GM19372 (cell line): ENCODE results near the gene SEBOX.

Experiments
- ATAC-seq: cut with Tn5 transposase; IDR thresholded peaks from one replicate; pipeline ENCODE4 v1.9.1; 2021; ENCODE audit warnings: mild to moderate bottlenecking, low read depth, moderate library complexity; ENCODE audit not compliant: unreplicated experiment

The SEBOX gene

GRCh38 chr17:28394337-28395116 is 29.5 kb upstream of the SEBOX start:
- no peak for ATAC-seq

- no peak for ATAC-seq
Observed at GRCh38 chr17:28392491-28392890, 27.5 kb upstream of the SEBOX start.

- ATAC-seq = no peak
Observed at GRCh38 chr17:28391401-28391800, 26.4 kb upstream of the SEBOX start.

DNA sequence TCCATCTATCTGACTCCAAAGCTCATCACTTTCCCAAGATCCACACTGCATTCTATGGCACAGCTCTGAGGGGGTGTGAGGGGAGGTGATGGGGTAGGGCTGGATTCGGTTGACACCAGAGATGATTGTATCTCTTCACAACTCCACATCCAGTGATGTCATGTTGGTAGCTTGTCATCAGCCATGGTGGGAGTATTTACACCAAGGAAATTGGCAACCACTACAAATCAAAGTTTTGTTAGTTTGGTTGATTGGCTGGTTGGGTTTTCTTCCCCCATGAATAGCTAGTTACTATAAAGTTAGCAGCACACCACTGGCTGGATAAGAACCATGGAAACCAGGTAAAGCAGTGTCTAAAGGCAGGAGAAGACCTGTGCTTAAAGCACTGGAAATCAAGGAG is 26.0 kb upstream of the SEBOX start:
- no peak for ATAC-seq

DNA sequence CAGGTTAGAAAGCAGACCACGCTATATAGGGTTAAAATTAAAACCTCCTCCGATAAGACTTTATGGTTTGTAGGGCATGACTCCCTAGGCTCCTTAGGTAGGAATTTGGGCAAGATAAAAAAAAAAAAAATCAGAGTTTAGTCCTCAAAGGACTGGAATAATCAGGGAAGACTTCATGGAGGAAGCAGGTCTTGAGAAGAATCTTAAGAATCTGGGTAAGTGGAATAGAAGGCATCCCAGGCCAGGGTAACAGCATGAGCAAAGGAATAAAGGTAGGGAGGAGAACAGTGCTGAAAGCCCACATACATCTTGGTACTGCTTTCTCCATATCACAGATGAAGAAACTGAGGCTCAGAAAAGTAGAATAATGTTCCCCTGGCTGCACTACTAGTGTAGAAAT is 25.6 kb upstream of the SEBOX start:
- no peak for ATAC-seq

DNA sequence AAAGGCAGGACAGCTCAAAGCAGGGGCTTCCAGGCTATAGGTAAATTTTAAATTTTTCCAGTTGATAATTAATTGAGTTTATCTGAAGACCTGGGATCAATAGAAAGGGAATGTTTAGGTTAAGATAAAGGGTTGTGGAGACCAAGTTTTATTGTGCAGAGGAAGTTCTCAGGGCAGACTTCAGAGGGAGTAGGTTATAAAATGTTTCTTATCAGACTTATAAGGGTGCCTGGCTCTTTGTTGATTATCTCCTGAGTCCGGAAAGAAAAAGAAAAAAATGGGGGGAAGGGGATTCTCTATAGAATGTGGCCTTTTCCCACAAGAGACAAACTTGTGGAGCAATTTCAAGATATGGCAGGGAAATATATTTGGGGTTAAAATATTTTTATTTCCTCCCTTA is 25.1 kb upstream of the SEBOX start:
- ATAC-seq = no peak

DNA sequence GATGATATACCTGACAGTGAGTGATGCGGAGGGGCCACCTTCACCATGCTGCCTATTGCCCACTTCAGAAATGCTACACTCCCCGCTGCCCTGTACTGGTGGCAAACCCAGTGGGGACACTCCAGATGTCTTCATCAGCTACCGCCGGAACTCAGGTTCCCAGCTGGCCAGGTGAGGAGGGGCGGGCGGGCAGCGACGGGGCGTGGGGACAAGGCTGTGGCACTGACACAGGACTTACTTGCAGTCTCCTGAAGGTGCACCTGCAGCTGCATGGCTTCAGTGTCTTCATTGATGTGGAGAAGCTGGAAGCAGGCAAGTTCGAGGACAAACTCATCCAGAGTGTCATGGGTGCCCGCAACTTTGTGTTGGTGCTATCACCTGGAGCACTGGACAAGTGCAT is 23.1 kb upstream of the SEBOX start:
- ATAC-seq = no peak

GRCh38 chr17:28386391-28386790 is 21.4 kb upstream of the SEBOX start:
- no peak for ATAC-seq

DNA sequence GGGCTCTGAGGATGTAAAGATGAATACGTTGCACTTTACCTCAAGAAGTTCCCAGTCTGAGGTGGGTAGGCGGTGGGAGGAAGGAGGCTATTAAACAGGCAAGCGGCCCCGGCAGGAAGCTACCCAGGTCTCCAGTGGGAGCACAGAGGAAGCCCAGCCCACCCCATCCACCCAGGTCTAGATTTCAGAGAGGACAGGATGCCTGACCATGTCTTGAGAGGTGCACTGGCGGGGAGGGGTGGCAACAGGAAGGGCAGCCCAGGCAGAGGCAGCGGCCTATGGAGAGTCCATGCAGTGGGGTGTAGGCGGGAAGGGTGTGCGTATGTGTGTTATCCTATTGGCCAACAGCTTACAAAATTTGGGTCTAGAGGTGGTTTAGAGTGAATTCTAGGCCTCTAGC is 20.4 kb upstream of the SEBOX start:
- no peak for ATAC-seq

DNA sequence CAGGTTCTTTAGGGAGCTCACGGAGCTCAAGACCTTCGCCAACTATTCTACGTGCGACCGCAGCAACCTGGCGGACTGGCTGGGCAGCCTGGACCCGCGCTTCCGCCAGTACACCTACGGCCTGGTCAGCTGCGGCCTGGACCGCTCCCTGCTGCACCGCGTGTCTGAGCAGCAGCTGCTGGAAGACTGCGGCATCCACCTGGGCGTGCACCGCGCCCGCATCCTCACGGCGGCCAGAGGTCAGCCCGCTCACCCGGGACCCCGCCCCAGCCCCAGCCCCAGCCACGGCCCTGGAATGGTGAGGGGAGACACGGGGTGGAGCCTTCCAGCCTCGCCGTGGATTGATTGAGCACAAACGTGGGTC is 20.0 kb upstream of the SEBOX start:
- ATAC-seq = no peak

- no peak for ATAC-seq
Observed at GRCh38 chr17:28384281-28385036, 19.5 kb upstream of the SEBOX start.

GRCh38 chr17:28381141-28381825 is 16.3 kb upstream of the SEBOX start:
- ATAC-seq = no peak

DNA sequence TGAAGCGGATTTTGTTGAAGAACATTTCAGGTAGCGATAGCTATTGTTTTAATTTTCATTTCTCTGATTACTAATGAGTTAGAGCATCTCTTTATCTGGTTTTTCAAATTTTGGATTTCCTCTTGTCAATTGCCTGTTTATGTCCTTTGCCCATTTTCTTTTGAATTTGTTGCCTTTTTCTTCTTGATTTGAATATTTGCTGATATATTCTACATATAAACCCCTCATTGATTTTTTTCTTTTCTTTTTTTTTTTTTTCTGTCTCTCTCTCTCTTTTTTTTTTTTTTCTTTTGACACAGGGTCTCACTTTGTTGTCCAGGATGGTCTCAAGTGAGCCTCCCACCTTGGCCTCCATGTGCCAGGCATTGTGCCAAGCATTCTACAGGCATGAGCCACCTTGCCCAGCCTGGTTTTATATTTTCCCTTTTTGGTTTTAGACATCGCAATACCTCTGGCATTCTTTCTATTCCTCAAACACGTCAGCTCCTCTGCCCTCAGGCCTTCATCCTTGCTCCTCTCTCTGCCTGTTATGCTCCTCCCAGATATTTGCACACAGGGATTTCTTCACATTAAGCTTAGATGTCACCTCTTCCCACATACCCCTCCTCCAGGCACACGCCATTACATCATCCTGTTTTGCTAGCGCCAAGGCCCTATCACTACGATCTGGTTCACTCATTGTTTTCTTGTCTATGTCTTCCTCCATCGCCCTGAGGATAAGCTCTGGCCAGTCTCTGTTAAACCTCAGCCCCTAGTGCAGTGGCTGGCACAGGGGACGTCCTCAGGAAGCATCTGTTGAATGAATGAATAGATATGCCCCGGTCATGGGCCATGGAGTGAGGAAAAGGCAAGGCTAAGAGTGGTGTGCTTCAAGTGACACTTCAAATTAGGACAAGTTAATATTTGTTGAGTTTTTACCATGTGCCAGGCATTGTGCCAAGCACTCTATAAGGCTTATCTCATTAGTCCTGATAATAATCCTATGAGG is 15.1 kb upstream of the SEBOX start:
- no peak for ATAC-seq

DNA sequence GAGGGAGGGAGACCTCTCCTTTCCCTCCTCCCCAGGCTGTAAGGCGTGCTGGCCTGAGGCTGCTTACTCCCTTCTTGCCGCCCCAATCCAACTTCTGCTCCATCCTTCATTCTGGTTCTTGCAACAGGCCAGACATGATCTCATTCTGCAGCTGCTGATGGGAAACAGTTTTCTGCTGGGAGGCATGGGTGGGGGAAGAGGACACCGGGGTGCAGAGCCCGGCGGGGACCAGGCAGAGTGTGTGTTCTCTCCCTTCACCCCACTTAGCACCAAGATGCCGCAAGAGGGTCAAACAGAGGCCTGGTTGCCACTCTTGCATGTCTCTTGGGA is 7.9 kb upstream of the SEBOX start:
- ATAC-seq = no peak

GRCh38 chr17:28372203-28372944 is 7.4 kb upstream of the SEBOX start:
- peak; percentile 18 for ATAC-seq

GRCh38 chr17:28371245-28372202 is 6.5 kb upstream of the SEBOX start, which contains the start of gene SARM1:
SARM1 (plus strand) TSS chr17:28371694; CDS start chr17:28372033, 339 bp downstream.
- ATAC-seq = peak; percentile 77

- no peak for ATAC-seq
Observed at GRCh38 chr17:28370744-28371103, 5.7 kb upstream of the SEBOX start.

DNA sequence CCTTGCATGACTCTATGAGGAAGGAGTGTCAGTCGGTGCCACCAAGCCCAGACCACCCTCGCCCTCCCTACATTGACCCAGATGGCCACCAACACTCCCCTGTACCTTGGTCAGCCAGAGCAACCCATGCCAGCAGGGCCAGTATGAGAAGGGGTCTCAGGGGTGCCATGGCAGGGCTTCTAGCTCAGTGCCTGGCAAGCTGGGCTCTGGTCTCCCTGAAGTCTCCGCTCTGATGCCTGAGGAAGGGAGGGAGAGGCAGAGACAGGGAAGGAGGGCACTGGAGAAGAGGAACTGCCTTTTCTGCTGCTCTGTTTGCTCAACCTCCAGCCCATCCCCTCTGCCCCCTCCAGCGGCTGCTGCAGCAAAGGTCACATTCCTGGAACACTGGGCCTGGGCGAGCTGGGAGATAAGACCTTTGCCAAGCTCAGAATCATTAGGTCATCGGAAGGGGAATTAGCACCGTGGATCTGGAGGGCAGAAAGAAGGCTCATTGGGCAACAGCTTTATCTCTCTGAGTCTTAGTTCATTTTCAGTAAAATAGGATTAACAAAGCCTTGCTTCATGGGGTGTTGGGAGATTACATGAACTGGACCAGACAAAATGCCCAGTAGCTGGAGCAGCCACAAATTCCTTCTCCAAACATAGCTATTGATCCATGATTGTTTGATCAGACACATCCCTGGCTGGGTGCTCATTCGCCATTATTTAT is 5.2 kb upstream of the SEBOX start, which contains the start of gene VTN:
Gene VTN, minus strand, starts transcription at position 273 of the 709 bp plus-strand sequence. Its CDS starts 104 bp downstream, at position 169.
- no peak for ATAC-seq
